ENCODE results near the gene OR10C1.

OR10C1 gene

DNA sequence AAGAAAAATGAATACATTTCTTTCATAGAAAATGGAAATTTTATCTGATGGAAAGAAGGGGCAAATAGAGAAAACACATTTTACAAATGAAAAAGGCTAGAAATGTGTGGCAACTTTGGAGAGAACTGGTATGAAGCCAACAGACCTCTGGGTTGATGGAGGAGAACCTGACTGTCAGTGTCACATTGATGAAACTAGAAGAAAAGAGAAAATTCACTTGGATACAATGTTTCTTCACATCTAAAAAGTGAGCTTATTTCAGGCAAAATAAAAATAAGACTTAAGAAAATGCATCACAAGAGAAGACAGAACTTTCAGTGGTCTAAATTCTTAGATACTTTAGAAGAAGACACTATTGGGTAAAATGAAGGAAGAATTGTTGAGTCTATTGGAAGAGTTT, 43.8 kb upstream of the OR10C1 start, which contains the start of gene OR12D2 (continued):
- TF ChIP-seq ZNF311 (tag by site-specific recombination; IDR thresholded peaks at IDR 0.05; ENCODE audit: borderline replicate concordance), result no peak
- TF ChIP-seq GFI1B (tag by site-specific recombination; IDR thresholded peaks at IDR 0.05), result no peak
- no peak for TF ChIP-seq ZBTB20 (tag by site-specific recombination; IDR thresholded peaks at IDR 0.05)
- TF ChIP-seq, protein P1, sequence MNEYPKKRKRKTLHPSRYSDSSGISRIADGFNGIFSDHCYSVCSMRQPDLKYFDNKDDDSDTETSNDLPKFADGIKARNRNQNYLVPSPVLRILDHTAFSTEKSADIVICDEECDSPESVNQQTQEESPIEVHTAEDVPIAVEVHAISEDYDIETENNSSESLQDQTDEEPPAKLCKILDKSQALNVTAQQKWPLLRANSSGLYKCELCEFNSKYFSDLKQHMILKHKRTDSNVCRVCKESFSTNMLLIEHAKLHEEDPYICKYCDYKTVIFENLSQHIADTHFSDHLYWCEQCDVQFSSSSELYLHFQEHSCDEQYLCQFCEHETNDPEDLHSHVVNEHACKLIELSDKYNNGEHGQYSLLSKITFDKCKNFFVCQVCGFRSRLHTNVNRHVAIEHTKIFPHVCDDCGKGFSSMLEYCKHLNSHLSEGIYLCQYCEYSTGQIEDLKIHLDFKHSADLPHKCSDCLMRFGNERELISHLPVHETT (tag by site-specific recombination; IDR thresholded peaks at IDR 0.05), result no peak
- TF ChIP-seq ZNF571 (tag by site-specific recombination; IDR thresholded peaks at IDR 0.05), result no peak
- TF ChIP-seq, protein P2, sequence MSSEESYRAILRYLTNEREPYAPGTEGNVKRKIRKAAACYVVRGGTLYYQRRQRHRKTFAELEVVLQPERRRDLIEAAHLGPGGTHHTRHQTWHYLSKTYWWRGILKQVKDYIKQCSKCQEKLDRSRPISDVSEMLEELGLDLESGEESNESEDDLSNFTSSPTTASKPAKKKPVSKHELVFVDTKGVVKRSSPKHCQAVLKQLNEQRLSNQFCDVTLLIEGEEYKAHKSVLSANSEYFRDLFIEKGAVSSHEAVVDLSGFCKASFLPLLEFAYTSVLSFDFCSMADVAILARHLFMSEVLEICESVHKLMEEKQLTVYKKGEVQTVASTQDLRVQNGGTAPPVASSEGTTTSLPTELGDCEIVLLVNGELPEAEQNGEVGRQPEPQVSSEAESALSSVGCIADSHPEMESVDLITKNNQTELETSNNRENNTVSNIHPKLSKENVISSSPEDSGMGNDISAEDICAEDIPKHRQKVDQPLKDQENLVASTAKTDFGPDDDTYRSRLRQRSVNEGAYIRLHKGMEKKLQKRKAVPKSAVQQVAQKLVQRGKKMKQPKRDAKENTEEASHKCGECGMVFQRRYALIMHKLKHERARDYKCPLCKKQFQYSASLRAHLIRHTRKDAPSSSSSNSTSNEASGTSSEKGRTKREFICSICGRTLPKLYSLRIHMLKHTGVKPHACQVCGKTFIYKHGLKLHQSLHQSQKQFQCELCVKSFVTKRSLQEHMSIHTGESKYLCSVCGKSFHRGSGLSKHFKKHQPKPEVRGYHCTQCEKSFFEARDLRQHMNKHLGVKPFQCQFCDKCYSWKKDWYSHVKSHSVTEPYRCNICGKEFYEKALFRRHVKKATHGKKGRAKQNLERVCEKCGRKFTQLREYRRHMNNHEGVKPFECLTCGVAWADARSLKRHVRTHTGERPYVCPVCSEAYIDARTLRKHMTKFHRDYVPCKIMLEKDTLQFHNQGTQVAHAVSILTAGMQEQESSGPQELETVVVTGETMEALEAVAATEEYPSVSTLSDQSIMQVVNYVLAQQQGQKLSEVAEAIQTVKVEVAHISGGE (tag by site-specific recombination; conservative IDR thresholded peaks at IDR 0.05; ENCODE audit: low read depth), result no peak
- no peak for TF ChIP-seq KLF16 (tag by site-specific recombination; IDR thresholded peaks at IDR 0.05)
- TF ChIP-seq ZNF791 (tag by site-specific recombination; IDR thresholded peaks at IDR 0.05), result no peak
- TF ChIP-seq KLF7 (tag by site-specific recombination; IDR thresholded peaks at IDR 0.05; ENCODE audit: borderline replicate concordance), result no peak
- TF ChIP-seq ZNF510 (tag by site-specific recombination; IDR thresholded peaks at IDR 0.05; ENCODE audit: insufficient replicate concordance), result no peak
- no peak for TF ChIP-seq ZNF214 (tag by site-specific recombination; IDR thresholded peaks at IDR 0.05; ENCODE audit: borderline replicate concordance)

DNA sequence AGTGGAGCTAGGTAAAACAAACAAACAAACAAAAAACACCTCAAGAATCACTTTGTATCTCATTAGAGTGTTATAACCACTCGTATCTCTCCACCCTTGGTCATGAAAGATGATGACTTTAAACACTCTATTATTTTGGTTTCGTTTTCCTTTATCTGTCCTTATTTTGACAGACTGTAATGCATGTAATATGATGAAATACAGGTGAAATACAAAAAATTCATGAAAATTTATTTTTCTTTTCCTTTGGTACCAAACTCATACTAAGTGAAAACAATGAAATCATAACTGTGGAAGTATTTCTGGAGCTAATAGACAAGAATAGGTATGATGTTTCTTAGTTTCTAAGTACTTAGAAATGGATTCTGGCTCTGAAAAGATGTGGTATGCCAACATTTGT, 39.6 kb upstream of the OR10C1 start:
- CTCF ChIA-PET, result interaction anchor here (0.8 to 1.2 kb wide), 3 partner anchors 15 to 254 kb away, joined by 5 to 7 read pairs (median 6); partner anchors contain the start of gene OR12D1

More for the DNA sequence above, 39.6 kb upstream of the OR10C1 start:
- no peak overlapping the region for H3K27ac ChIP-seq (ENCODE audit: extremely low read depth, low read depth, low read length)
- H3K9me3 ChIP-seq (ENCODE audit: control insufficient read depth, insufficient read depth, low read depth, low read length), result no peaks in the 10 kb centered on the region
- H3K4me3 ChIP-seq (ENCODE audit: low read depth, low read length), result no peak overlapping the region
- no peaks in the 10 kb centered on the region for H3K36me3 ChIP-seq (ENCODE audit: control insufficient read depth in 2 of 2, insufficient read depth in 1 of 2, low read length in 2 of 2)
- no peaks in the 10 kb centered on the region for H3K4me1 ChIP-seq (ENCODE audit: control insufficient read depth, insufficient read depth, low read length)
- POLR2A ChIA-PET, result no interaction called here
- TF ChIP-seq ZNF585B (tag by site-specific recombination; IDR thresholded peaks at IDR 0.05) (no peak), ZNF10 (tag by site-specific recombination; IDR thresholded peaks at IDR 0.05) (no peak), ZSCAN30 (tag by site-specific recombination; IDR thresholded peaks at IDR 0.05) (no peak), ZNF670 (tag by site-specific recombination; IDR thresholded peaks at IDR 0.05; ENCODE audit: low read depth) (no peak), ZNF391 (tag by site-specific recombination; IDR thresholded peaks at IDR 0.05; ENCODE audit: borderline replicate concordance, low read depth) (no peak), ZNF248 (tag by site-specific recombination; IDR thresholded peaks at IDR 0.05) (no peak)
- TF ChIP-seq, protein P3, sequence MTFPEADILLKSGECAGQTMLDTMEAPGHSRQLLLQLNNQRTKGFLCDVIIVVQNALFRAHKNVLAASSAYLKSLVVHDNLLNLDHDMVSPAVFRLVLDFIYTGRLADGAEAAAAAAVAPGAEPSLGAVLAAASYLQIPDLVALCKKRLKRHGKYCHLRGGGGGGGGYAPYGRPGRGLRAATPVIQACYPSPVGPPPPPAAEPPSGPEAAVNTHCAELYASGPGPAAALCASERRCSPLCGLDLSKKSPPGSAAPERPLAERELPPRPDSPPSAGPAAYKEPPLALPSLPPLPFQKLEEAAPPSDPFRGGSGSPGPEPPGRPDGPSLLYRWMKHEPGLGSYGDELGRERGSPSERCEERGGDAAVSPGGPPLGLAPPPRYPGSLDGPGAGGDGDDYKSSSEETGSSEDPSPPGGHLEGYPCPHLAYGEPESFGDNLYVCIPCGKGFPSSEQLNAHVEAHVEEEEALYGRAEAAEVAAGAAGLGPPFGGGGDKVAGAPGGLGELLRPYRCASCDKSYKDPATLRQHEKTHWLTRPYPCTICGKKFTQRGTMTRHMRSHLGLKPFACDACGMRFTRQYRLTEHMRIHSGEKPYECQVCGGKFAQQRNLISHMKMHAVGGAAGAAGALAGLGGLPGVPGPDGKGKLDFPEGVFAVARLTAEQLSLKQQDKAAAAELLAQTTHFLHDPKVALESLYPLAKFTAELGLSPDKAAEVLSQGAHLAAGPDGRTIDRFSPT (tag by site-specific recombination; IDR thresholded peaks at IDR 0.05), result no peak
- TF ChIP-seq, protein P4, sequence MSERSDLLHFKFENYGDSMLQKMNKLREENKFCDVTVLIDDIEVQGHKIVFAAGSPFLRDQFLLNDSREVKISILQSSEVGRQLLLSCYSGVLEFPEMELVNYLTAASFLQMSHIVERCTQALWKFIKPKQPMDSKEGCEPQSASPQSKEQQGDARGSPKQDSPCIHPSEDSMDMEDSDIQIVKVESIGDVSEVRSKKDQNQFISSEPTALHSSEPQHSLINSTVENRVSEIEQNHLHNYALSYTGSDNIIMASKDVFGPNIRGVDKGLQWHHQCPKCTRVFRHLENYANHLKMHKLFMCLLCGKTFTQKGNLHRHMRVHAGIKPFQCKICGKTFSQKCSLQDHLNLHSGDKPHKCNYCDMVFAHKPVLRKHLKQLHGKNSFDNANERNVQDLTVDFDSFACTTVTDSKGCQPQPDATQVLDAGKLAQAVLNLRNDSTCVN (tag by site-specific recombination; optimal IDR thresholded peaks at IDR 0.05), result no peak

All from HEK293 (cell line).